Ishikawa (cell line): ENCODE measurements around the gene BMPR1B.
A peak's percentile ranks its signal among the peaks of the same experiment; 100 is the strongest.

Experiments used
- CEBPB ChIP-seq: IDR thresholded peaks from 2 replicates; pipeline ENCODE4 v1.6.1; 2012
- CREB1 ChIP-seq: IDR thresholded peaks from 2 replicates; pipeline ENCODE4 v1.6.1; 2012; ENCODE audit warnings: low read depth
- EGR1 ChIP-seq: IDR thresholded peaks from 2 replicates; pipeline ENCODE4 v1.6.1; 2012
- EP300 ChIP-seq: IDR thresholded peaks from 2 replicates; pipeline ENCODE4 v1.6.1; 2012; ENCODE audit warnings: borderline replicate concordance
- FOXM1 ChIP-seq: IDR thresholded peaks from 2 replicates; pipeline ENCODE4 v1.6.1; 2012; ENCODE audit warnings: low read depth, borderline replicate concordance
- MAX ChIP-seq: IDR thresholded peaks from 2 replicates; pipeline ENCODE4 v1.6.1; 2012
- NFIC ChIP-seq: IDR thresholded peaks from 2 replicates; pipeline ENCODE4 v1.6.1; 2012
- RAD21 ChIP-seq: IDR thresholded peaks from 2 replicates; pipeline ENCODE4 v1.6.1; 2012; ENCODE audit warnings: low read depth
- TAF1 ChIP-seq: IDR thresholded peaks from 2 replicates; pipeline ENCODE4 v1.6.1; 2012; ENCODE audit warnings: low read depth, mild to moderate bottlenecking
- TCF12 ChIP-seq: IDR thresholded peaks from 2 replicates; pipeline ENCODE4 v1.6.1; 2012; ENCODE audit warnings: low read depth
- TEAD4 ChIP-seq: IDR thresholded peaks from 2 replicates; pipeline ENCODE4 v1.6.1; 2012
- USF1 ChIP-seq: IDR thresholded peaks from 2 replicates; pipeline ENCODE4 v1.6.1; 2012
- YY1 ChIP-seq: IDR thresholded peaks from 2 replicates; pipeline ENCODE4 v1.6.1; 2012; ENCODE audit warnings: low read depth
- ZBTB7A ChIP-seq: IDR thresholded peaks from 2 replicates; pipeline ENCODE4 v1.6.1; 2012; ENCODE audit warnings: low read depth
- TF ChIP-seq, protein P1 (sequence below): IDR thresholded peaks from 2 replicates; pipeline ENCODE4 v1.6.1; 2012; ENCODE audit warnings: low read depth, mild to moderate bottlenecking

BMPR1B gene

DNA sequence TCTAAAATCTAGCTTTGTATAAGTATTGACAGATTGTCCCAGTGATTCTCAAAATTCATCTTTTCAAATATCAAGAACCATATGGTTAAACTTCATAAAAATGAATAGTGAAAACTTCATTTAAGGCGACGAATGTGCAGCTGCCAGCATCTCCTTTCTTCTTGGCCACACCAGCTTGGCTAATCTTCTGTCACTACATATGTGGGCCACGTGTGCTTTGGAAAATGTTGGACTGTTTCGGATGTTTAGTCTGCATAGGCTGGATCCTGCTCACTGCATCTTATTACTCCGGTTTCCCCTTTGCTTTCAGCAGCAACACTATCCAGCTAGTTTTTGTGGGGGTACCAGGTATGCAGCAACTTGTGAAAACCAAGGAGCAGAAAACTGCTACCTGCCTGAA is 221.9 kb downstream of the BMPR1B start:
- TF ChIP-seq TEAD4 (no peak), ZBTB7A (no peak), TAF1 (no peak), MAX (no peak), USF1 (no peak), TCF12 (no peak), FOXM1 (no peak), RAD21 (no peak), EP300 (no peak), CEBPB (no peak), CREB1 (no peak), NFIC (no peak), EGR1 (no peak), YY1 (no peak)
- TF ChIP-seq, protein P1, sequence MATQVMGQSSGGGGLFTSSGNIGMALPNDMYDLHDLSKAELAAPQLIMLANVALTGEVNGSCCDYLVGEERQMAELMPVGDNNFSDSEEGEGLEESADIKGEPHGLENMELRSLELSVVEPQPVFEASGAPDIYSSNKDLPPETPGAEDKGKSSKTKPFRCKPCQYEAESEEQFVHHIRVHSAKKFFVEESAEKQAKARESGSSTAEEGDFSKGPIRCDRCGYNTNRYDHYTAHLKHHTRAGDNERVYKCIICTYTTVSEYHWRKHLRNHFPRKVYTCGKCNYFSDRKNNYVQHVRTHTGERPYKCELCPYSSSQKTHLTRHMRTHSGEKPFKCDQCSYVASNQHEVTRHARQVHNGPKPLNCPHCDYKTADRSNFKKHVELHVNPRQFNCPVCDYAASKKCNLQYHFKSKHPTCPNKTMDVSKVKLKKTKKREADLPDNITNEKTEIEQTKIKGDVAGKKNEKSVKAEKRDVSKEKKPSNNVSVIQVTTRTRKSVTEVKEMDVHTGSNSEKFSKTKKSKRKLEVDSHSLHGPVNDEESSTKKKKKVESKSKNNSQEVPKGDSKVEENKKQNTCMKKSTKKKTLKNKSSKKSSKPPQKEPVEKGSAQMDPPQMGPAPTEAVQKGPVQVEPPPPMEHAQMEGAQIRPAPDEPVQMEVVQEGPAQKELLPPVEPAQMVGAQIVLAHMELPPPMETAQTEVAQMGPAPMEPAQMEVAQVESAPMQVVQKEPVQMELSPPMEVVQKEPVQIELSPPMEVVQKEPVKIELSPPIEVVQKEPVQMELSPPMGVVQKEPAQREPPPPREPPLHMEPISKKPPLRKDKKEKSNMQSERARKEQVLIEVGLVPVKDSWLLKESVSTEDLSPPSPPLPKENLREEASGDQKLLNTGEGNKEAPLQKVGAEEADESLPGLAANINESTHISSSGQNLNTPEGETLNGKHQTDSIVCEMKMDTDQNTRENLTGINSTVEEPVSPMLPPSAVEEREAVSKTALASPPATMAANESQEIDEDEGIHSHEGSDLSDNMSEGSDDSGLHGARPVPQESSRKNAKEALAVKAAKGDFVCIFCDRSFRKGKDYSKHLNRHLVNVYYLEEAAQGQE: no peak

- TF ChIP-seq TEAD4 (peak; percentile 53; the same call in 1 of the 2 replicates), RAD21 (no peak), FOXM1 (no peak)
These were observed 238.1 kb downstream of the BMPR1B start for GRCh38 chr4:94995684-94996394.

- TF ChIP-seq NFIC (no peak), TAF1 (no peak), YY1 (no peak), EGR1 (no peak), TCF12 (no peak), RAD21 (no peak), CEBPB (no peak), ZBTB7A (no peak), CREB1 (no peak), FOXM1 (no peak), EP300 (no peak), TEAD4 (no peak), USF1 (no peak), MAX (no peak)
- TF ChIP-seq, protein P1: no peak
These were observed 242.4 kb downstream of the BMPR1B start for GRCh38 chr4:95000076-95000648.

DNA sequence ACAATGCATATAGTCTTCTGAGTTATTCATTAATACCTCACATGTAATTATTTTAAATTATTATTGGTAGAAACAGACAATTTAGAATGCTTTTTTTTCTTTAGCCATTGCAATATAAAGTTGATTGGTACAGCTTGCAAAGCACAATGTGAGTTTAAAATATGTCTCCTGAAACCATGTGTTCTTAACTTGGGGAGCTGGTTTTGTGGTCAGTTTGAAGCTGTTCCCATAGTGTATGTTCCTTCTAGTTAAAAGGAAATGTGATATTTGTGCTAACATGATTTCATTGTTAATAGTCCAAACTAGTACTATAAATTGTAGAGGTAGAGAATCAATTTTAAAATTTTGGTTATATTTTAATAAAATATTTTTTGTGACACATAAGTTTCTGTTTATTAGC is 247.2 kb downstream of the BMPR1B start:
- TF ChIP-seq CEBPB: no peak
- no peak for TF ChIP-seq EGR1
- no peak for TF ChIP-seq TCF12
- no peak for TF ChIP-seq CREB1
- TF ChIP-seq, protein P1: no peak
- no peak for TF ChIP-seq FOXM1
- TF ChIP-seq NFIC: no peak
- no peak for TF ChIP-seq TEAD4
- no peak for TF ChIP-seq YY1
- TF ChIP-seq USF1: no peak
- no peak for TF ChIP-seq ZBTB7A
- no peak for TF ChIP-seq RAD21
- no peak for TF ChIP-seq TAF1
